GM12865 (cell line): Measurements from ENCODE around the gene EDEM3.
A peak's percentile ranks its signal among the peaks of the same experiment; 100 is the strongest.

Source experiments
- DNase-seq: peaks from one replicate; pipeline ENCODE4 v3.0.0; 2010; ENCODE audit warnings: low read depth
- H3K4me3 ChIP-seq: 2 replicates; pipeline ENCODE4 v1.5.1; 2011; ENCODE audit warnings: mild to moderate bottlenecking, low read depth, low read length, control low read depth
- TF ChIP-seq, protein P1 (sequence below): IDR thresholded peaks from 2 replicates; pipeline ENCODE4 v1.5.1; 2011; ENCODE audit warnings: low read length, control low read depth, low read depth, inconsistent platforms; ENCODE audit not compliant: insufficient read depth; ENCODE audit errors: missing control alignments

Gene EDEM3, protein sequence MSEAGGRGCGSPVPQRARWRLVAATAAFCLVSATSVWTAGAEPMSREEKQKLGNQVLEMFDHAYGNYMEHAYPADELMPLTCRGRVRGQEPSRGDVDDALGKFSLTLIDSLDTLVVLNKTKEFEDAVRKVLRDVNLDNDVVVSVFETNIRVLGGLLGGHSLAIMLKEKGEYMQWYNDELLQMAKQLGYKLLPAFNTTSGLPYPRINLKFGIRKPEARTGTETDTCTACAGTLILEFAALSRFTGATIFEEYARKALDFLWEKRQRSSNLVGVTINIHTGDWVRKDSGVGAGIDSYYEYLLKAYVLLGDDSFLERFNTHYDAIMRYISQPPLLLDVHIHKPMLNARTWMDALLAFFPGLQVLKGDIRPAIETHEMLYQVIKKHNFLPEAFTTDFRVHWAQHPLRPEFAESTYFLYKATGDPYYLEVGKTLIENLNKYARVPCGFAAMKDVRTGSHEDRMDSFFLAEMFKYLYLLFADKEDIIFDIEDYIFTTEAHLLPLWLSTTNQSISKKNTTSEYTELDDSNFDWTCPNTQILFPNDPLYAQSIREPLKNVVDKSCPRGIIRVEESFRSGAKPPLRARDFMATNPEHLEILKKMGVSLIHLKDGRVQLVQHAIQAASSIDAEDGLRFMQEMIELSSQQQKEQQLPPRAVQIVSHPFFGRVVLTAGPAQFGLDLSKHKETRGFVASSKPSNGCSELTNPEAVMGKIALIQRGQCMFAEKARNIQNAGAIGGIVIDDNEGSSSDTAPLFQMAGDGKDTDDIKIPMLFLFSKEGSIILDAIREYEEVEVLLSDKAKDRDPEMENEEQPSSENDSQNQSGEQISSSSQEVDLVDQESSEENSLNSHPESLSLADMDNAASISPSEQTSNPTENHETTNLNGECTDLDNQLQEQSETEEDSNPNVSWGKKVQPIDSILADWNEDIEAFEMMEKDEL

DNA sequence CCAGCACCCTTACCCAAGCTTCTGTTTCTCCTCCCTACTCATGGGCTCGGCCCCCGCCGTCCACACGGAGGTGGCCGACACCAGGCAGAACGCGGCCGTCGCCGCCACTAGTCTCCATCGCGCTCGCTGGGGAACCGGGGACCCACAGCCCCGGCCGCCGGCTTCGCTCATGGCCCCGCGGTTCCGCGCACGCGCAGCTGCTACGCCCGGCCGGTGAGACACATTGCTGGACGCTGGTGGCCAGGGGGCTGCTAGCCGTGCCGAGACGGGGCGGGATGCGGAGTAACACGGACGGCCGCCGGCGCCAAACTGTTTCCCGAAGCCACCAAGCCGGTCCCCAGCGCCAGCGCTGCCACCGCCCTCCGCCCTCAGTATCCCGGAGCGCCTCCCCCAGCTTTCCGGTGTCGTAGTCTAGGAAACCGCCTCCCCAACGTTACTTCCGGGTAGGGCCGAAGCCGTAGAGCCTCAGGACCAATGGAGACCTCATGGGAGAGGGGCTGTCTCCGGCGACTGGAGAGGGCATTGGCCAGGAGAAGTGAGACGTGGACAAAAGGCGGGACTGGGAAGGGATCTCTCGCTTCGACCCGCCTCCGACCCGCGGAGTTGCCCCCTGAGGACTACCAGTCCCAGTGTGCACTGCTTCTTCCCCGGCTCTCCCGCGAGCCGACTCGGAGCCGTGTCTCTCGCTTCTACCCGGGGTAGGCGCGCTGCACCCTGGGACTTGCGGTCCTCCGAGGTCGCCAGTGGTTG, at the start of gene EDEM3:
TSS of gene EDEM3 (minus strand) at position 383 of the 750 bp plus-strand sequence. CDS start at position 171, 212 bp downstream.
- H3K4me3 ChIP-seq: peak within 1 kb of the TSS; percentile 81
- TF ChIP-seq, protein P1, sequence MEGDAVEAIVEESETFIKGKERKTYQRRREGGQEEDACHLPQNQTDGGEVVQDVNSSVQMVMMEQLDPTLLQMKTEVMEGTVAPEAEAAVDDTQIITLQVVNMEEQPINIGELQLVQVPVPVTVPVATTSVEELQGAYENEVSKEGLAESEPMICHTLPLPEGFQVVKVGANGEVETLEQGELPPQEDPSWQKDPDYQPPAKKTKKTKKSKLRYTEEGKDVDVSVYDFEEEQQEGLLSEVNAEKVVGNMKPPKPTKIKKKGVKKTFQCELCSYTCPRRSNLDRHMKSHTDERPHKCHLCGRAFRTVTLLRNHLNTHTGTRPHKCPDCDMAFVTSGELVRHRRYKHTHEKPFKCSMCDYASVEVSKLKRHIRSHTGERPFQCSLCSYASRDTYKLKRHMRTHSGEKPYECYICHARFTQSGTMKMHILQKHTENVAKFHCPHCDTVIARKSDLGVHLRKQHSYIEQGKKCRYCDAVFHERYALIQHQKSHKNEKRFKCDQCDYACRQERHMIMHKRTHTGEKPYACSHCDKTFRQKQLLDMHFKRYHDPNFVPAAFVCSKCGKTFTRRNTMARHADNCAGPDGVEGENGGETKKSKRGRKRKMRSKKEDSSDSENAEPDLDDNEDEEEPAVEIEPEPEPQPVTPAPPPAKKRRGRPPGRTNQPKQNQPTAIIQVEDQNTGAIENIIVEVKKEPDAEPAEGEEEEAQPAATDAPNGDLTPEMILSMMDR: no peak
- peak; percentile 100 for DNase-seq

DNA sequence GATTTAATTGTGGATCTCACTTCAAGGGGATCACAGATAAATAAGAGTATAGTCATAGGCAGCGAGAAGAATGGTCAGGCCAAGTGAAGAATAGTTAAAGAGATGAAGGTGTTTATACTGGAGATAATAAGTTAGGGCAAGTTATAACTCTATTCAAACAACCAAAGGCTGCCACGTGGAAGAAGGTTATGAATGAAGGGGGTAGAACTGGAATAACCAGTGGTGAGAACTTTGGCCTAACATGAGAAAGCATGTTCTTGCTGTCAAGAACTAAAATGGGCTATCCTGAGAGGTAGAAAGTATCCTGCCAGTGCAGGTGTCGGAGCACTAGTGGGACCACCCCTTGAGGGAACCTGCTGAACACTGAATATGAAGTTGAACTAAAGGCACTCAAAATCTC, 49.6 kb upstream of the EDEM3 start:
- TF ChIP-seq, protein P1: no peak
- no peak overlapping the region for H3K4me3 ChIP-seq
- no peak for DNase-seq

DNA sequence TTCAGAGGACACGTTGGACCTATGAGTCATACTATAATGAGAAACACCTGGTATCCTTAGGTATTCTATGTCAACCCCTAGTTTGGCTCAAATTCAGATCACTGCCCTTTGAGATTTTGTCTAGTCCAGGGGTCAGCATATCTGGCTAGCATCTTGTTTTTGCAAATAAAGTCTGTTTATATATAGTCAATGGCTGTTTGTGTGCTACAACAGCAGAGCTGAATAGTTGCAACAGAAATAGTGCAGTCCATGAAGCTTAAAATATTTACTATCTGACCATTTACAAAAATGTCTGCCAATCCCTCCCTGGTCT, 48.5 kb upstream of the EDEM3 start:
- DNase-seq: no peak

DNA sequence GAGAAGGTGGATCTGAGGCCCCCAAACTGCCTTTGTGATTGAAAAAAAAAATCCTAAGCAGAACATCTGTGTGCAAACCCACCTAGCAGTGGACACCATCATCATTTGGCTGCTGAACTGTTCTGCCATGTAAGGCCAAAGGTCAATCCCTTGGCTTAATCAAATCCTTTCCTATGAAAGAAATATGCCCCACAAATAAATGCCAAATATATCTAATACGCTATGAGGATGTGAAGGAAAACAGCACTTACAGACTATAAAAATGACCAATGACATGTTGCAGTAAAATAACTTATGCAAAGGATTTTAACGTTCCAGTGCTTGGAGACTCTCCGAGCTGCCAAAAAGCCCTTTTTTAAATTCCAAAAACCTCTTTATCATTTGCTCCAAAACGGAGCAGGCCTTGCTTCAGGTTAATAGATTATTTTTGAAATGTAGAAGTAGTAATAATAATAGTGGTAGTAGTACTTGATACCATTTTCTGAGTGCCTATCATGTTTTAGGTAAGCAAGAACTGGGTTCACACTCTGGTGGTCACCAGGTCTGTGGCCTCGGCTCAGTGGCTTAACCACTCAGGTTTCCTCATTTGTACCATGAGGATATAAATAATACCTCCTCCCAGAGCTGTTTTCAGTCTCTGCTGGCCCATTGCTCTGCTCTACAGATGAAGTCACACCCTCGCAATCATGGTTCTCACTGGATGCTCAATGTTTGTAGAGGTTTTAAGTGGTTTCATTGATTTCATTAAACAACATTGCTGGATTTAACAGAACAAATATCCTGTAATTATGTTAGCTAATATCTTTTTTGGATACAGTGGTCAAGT, 47.9 kb upstream of the EDEM3 start:
- TF ChIP-seq, protein P1: no peak
- peak; percentile 33 for DNase-seq
- no peak overlapping the region for H3K4me3 ChIP-seq

More for the DNA sequence above, 48.5 kb upstream of the EDEM3 start:
- TF ChIP-seq, protein P1: no peak
- no peak overlapping the region for H3K4me3 ChIP-seq

DNA sequence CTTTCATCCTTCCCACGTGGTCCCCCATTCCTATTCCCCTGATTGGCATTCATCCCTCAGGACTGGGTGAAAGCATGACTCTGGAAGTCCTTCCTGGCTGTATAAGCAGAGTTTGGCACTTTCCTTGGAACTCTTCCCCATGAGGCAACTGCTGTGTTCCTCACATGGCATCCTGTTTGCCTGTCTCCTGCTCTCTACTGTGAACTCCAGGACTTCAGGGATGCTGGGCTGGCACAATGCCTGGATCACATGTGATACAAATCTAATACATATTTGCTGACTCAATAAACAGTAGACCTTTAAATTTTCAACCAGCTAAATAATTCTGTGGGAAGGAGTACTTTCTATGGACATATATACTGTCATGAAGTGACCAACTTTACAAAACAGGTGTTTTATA, 46.8 kb upstream of the EDEM3 start:
- H3K4me3 ChIP-seq: no peak overlapping the region
- DNase-seq: no peak
- TF ChIP-seq, protein P1: no peak

DNA sequence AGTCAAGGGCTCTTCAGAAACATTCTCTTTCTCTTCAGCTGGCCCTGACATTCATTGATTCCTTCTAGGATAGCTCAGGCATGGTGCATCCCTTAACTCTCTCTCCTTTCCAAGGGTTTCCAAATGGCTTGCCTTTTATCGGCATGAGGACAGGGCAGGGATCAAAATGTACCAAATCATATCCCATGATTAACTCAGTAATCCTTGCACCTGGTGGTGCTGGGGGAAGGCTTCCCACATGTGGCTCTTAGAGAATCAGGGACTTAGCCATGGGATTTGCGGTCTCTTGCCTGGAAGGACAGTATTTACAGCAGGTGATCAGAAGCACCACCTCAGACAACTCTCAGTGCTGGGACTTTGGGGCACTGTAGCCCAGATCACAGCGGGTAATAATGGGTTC, 46.2 kb upstream of the EDEM3 start:
- no peak for DNase-seq
- TF ChIP-seq, protein P1: no peak
- no peak overlapping the region for H3K4me3 ChIP-seq
